WI38 (cell line): ENCODE measurements around the gene PAK1.

ENCODE experiments used
- H3K4me3 ChIP-seq: 2 replicates; pipeline ENCODE4 v1.5.1; 2011; ENCODE audit warnings: low read depth, mild to moderate bottlenecking, control low read depth, low read length
- CTCF ChIP-seq: IDR thresholded peaks from 2 replicates; pipeline ENCODE4 v1.5.1; 2012; ENCODE audit warnings: low read depth, mild to moderate bottlenecking, control low read depth, low read length

PAK1 gene

GRCh38 chr11:77473801-77474683 lies at the start of gene PAK1:
PAK1 (minus strand) TSS chr11:77474094; CDS start chr11:77392520, 81,574 bp downstream.
- H3K4me3 ChIP-seq, result peak within 1 kb of the TSS; percentile 44
- no peak for TF ChIP-seq CTCF

GRCh38 chr11:77522215-77522614 lies 48.3 kb upstream of the PAK1 start:
- no peak for TF ChIP-seq CTCF
- H3K4me3 ChIP-seq, result no peak overlapping the region

- TF ChIP-seq CTCF, result no peak
- H3K4me3 ChIP-seq, result no peak overlapping the region
Observed at GRCh38 chr11:77519847-77520246, 46.0 kb upstream of the PAK1 start.

GRCh38 chr11:77518471-77518870 lies 44.6 kb upstream of the PAK1 start:
- no peak overlapping the region for H3K4me3 ChIP-seq
- no peak for TF ChIP-seq CTCF

- no peak for TF ChIP-seq CTCF
- no peak overlapping the region for H3K4me3 ChIP-seq
Observed at GRCh38 chr11:77517753-77518152, 43.9 kb upstream of the PAK1 start.

- H3K4me3 ChIP-seq, result no peak overlapping the region
- TF ChIP-seq CTCF, result no peak
Observed at GRCh38 chr11:77517226-77517625, 43.3 kb upstream of the PAK1 start.

GRCh38 chr11:77515483-77515882 lies 41.6 kb upstream of the PAK1 start:
- H3K4me3 ChIP-seq, result no peak overlapping the region
- TF ChIP-seq CTCF, result no peak
